22Rv1 (cell line): Measurements from ENCODE around the gene KYNU.

Experiments
- CTCF ChIP-seq: fragments of 450-650 bp; IDR thresholded peaks from 2 replicates; pipeline ENCODE4 v1.5.1; 2017; ENCODE audit warnings: mild to moderate bottlenecking
- ZFX ChIP-seq: fragments of 450-650 bp; IDR thresholded peaks from 2 replicates; pipeline ENCODE4 v1.6.1; 2017; ENCODE audit warnings: antibody characterized with exemption, borderline replicate concordance

GRCh38 chr2:142920571-142920970, 43.1 kb downstream of the KYNU start:
- no peak for TF ChIP-seq CTCF
- no peak for TF ChIP-seq ZFX
